DND-41 (cell line): ENCODE results near the gene BSCL2.
"Not testable (repeated sequence)": the region's sequence is repeated elsewhere in the genome, so short reads cannot be mapped to it uniquely, and the experiment has no call there.

ENCODE experiments used
- ATAC-seq: fragments of 200-7000 bp; cut with Tn5 transposase; 3 replicates; pipeline ENCODE4 v1.9.1; 2021; ENCODE audit warnings: low read depth; ENCODE audit not compliant: insufficient read depth
- DNase-seq: peaks from one replicate; pipeline ENCODE4 v3.0.0-alpha.2; 2020
- H2AFZ ChIP-seq: 2 replicates; pipeline ENCODE4 v1.6.0; 2012; ENCODE audit warnings: low read depth, low read length
- H3K27ac ChIP-seq: 2 replicates; pipeline ENCODE4 v1.5.1; 2012; ENCODE audit warnings: low read length, inconsistent platforms
- H3K27me3 ChIP-seq: fragments of 200-600 bp; sonication (generic); 2 replicates; pipeline ENCODE4 v1.6.0; 2012; ENCODE audit warnings: low read length, mild to moderate bottlenecking, inconsistent platforms; ENCODE audit not compliant: insufficient read depth, poor library complexity
- H3K36me3 ChIP-seq: 2 replicates; pipeline ENCODE4 v1.5.1; 2012; ENCODE audit warnings: low read length, inconsistent platforms; ENCODE audit not compliant: insufficient read depth
- H3K4me1 ChIP-seq: 2 replicates; pipeline ENCODE4 v1.5.1; 2012; ENCODE audit warnings: mild to moderate bottlenecking, low read length; ENCODE audit not compliant: insufficient read depth
- H3K4me2 ChIP-seq: 2 replicates; pipeline ENCODE4 v1.6.0; 2012; ENCODE audit warnings: mild to moderate bottlenecking, moderate library complexity, low read length, inconsistent platforms; ENCODE audit not compliant: insufficient read depth
- H3K4me3 ChIP-seq, 2 experiments: fragments of 200-600 bp in 1 of 2; shearing (Covaris generic) in 1 of 2; 2 replicates each; pipeline ENCODE4 v1.5.1; 2012 to 2016; ENCODE audit warnings: inconsistent platforms in 2 of 2, low read length in 2 of 2, mild to moderate bottlenecking in 2 of 2, low read depth in 1 of 2, moderate library complexity in 1 of 2
- H3K79me2 ChIP-seq: 2 replicates; pipeline ENCODE4 v1.6.0; 2012; ENCODE audit warnings: low read length, inconsistent platforms; ENCODE audit not compliant: insufficient read depth
- H3K9ac ChIP-seq: 2 replicates; pipeline ENCODE4 v1.6.0; 2012; ENCODE audit warnings: low read depth, mild to moderate bottlenecking, inconsistent platforms, low read length, moderate library complexity
- H3K9me3 ChIP-seq: 2 replicates; pipeline ENCODE4 v1.5.1; 2012; ENCODE audit warnings: low read length, moderate library complexity, mild to moderate bottlenecking, inconsistent platforms; ENCODE audit not compliant: insufficient read depth, severe bottlenecking
- H4K20me1 ChIP-seq: 2 replicates; pipeline ENCODE4 v1.6.0; 2012; ENCODE audit warnings: low read length; ENCODE audit not compliant: insufficient read depth
- EZH2 ChIP-seq: IDR thresholded peaks from 3 replicates; pipeline ENCODE4 v1.6.1; 2012; ENCODE audit warnings: borderline replicate concordance, low read depth, mild to moderate bottlenecking, moderate library complexity, low read length, inconsistent platforms; ENCODE audit not compliant: severe bottlenecking
- TF ChIP-seq, protein P1 (sequence below): IDR thresholded peaks from 2 replicates; pipeline ENCODE4 v1.5.1; 2012; ENCODE audit warnings: borderline replicate concordance, low read length, moderate library complexity, mild to moderate bottlenecking; ENCODE audit not compliant: poor library complexity, severe bottlenecking; ENCODE audit errors: extremely low read depth

BSCL2 gene

GRCh38 chr11:62752994-62753735 is 45.9 kb upstream of the BSCL2 start:
- Histone ChIP-seq H3K79me2 (peaks cover 23% of the 10 kb centered on the region), H3K27me3 (no peaks in the 10 kb centered on the region), H3K9ac (peak overlapping the region; percentile 60), H3K27ac (peak overlapping the region; percentile 92), H4K20me1 (peaks cover 7% of the 10 kb centered on the region; the same call in 1 of the 2 replicates), H3K36me3 (peaks cover 24% of the 10 kb centered on the region), H3K9me3 (no peaks in the 10 kb centered on the region), H2AFZ (peak overlapping the region; percentile 57), H3K4me1 (peaks cover 28% of the 10 kb centered on the region), H3K4me3 (peak overlapping the region; percentile 33 to 65; a peak in 3 of 4 replicates), H3K4me2 (peak overlapping the region; percentile 66)
- DNase-seq (no peak), ATAC-seq (no peak)
- TF ChIP-seq, protein P1, sequence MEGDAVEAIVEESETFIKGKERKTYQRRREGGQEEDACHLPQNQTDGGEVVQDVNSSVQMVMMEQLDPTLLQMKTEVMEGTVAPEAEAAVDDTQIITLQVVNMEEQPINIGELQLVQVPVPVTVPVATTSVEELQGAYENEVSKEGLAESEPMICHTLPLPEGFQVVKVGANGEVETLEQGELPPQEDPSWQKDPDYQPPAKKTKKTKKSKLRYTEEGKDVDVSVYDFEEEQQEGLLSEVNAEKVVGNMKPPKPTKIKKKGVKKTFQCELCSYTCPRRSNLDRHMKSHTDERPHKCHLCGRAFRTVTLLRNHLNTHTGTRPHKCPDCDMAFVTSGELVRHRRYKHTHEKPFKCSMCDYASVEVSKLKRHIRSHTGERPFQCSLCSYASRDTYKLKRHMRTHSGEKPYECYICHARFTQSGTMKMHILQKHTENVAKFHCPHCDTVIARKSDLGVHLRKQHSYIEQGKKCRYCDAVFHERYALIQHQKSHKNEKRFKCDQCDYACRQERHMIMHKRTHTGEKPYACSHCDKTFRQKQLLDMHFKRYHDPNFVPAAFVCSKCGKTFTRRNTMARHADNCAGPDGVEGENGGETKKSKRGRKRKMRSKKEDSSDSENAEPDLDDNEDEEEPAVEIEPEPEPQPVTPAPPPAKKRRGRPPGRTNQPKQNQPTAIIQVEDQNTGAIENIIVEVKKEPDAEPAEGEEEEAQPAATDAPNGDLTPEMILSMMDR = no peak
- TF ChIP-seq EZH2 = no peak

GRCh38 chr11:62752177-62752785 is 45.1 kb upstream of the BSCL2 start:
- ATAC-seq = no peak
- H3K4me2 ChIP-seq = peak overlapping the region; percentile 1

DNA sequence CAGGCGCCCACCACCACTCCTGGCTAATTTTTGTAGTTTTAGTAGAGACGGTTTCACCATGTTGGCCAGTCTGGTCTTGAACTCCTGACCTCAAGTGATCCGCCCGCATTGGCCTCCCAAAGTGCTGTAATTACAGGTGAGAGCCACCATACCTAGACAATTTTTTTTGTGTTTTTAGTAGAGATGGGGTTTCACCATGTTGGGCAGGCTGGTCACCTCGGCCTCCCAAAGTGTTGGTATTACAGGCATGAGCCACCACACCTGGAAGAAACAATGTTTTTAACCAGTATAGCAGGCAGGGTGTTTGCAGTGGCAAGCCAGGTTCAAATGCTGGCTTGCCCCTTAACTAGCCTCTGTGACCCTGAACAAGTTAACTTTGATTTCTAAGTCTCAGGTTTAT is 42.7 kb upstream of the BSCL2 start:
- not testable (repeated sequence) for H3K27ac ChIP-seq, H2AFZ ChIP-seq, H4K20me1 ChIP-seq, ATAC-seq, H3K4me2 ChIP-seq, H3K4me3 ChIP-seq, H3K27me3 ChIP-seq, DNase-seq, H3K9ac ChIP-seq, H3K9me3 ChIP-seq
- Histone ChIP-seq H3K36me3 (peaks cover 24% of the 10 kb centered on the region), H3K79me2 (peaks cover 23% of the 10 kb centered on the region), H3K4me1 (peaks cover 25% of the 10 kb centered on the region)

More at GRCh38 chr11:62752177-62752785, 45.1 kb upstream of the BSCL2 start:
- H3K9me3 ChIP-seq = no peaks in the 10 kb centered on the region
- peaks cover 24% of the 10 kb centered on the region for H3K36me3 ChIP-seq
- no peaks in the 10 kb centered on the region for H3K27me3 ChIP-seq
- H3K79me2 ChIP-seq = peaks cover 23% of the 10 kb centered on the region
- TF ChIP-seq, protein P1 = no peak
- no peak for TF ChIP-seq EZH2
- no peak for DNase-seq
- H3K4me3 ChIP-seq = no peak overlapping the region
- no peak overlapping the region for H2AFZ ChIP-seq
- H4K20me1 ChIP-seq = peaks cover 7% of the 10 kb centered on the region; the same call in 1 of the 2 replicates
- H3K4me1 ChIP-seq = peaks cover 28% of the 10 kb centered on the region
- H3K27ac ChIP-seq = no peak overlapping the region
- H3K9ac ChIP-seq = no peak overlapping the region

GRCh38 chr11:62747475-62748160 is 40.4 kb upstream of the BSCL2 start:
- Histone ChIP-seq H3K4me1 (peaks cover 8% of the 10 kb centered on the region), H3K9me3 (no peaks in the 10 kb centered on the region), H3K36me3 (peaks cover 17% of the 10 kb centered on the region), H3K27ac (no peak overlapping the region), H2AFZ (no peak overlapping the region), H3K79me2 (peaks cover 13% of the 10 kb centered on the region), H3K9ac (no peak overlapping the region), H3K4me2 (no peak overlapping the region), H3K27me3 (no peaks in the 10 kb centered on the region), H3K4me3 (no peak overlapping the region), H4K20me1 (peaks cover 5% of the 10 kb centered on the region; the same call in 1 of the 2 replicates)
- no peak for DNase-seq
- TF ChIP-seq, protein P1 = no peak
- TF ChIP-seq EZH2 = no peak
- ATAC-seq = no peak
